Measurements from ENCODE around the gene CREB5.

Gene CREB5

DNA sequence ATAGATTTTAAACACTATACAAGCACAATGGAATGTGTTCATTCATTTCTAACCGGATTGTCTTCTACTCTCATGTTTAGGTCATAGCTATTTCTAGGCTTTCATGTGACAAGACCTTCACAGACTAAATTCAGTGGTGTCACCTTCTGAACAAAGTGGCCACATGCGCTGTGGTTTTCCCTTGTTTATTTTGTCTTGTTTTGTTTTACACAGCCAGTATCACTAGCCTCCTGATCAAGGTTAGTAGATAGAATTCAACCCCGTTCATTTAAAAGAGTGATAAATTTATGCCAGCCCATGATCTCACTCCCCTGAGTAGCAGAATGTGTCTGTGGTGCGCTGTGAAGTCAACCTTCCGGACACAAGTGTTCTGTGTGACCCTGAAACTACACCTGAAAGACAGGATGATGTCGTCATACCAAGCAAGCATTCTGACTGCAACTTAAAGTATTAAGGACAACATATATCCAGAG is 209.1 kb downstream of the CREB5 start:
- DNase-seq: no peak

- no peak for DNase-seq
Observed at GRCh38 chr7:28623105-28623730, 210.9 kb downstream of the CREB5 start.

DNA sequence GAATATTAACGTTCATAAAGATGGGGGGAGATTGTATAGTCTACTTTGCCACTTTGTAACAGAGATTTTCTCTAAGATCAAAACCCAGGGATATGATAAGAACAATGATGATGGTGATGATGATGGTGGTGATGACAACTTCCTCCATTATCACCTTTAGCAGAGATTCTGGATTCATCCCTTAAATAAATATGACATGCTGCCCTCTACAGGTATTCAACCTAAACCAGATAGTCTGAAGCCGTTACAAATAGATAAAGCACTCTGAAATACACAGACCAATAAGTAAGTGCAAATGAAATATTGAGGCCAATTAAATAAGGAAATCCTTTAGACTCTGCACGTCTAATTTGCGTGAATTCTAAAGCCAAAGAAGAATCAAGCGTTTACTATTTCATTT is 211.5 kb downstream of the CREB5 start:
- DNase-seq: no peak

DNA sequence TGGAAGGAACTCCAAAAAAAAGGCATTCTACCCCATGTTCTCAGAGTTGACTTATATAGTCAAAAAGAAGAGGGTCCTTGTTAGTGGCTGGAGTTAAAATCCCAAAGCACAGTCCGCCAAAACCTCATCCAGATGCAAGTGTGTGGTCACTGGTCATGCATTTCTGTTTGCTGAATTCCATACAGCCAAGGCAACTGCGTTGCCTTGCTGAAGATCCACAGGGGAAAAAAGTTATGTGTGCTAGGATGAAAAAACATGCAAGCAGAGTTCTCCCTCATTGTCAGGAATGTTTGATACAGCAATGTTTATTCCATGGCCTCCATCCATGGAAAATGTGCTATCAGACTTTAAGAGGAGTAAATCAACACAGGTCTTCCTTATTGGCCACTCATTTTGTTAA is 213.1 kb downstream of the CREB5 start:
- DNase-seq: no peak

- DNase-seq: no peak
Observed at GRCh38 chr7:28626221-28626620, 213.9 kb downstream of the CREB5 start.

DNA sequence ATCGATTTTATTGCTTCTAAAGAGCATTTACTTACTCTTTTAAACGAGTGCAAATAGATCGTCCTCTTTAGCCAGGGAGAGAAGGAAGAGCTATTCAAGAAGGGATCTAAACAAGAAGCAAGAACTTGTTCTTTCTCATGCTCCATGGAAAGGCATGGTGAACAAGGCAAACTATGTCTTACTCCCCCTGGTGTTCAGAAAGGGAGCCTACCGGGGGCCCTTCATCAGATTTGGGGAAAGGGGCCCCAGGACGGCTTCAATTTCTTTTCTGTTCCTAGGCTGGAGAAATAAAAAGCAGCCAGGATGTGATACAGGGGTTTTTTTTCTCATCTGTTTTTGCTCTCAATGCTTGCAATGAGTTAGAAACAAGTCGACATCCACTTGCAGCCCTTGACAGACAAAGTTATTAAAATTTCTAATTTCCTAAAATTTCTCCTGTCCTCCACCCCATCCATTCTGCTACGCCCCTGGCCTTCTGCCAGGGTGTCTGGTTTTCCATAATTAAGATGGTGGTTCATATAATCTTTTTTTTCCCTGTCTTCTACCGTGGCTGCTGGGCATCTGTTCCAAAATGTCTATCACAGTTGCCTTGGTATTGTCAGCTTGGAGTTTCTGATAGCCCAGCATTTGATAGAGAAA is 214.4 kb downstream of the CREB5 start:
- peak in 1 of 2 experiments; percentile 5 for DNase-seq

DNA sequence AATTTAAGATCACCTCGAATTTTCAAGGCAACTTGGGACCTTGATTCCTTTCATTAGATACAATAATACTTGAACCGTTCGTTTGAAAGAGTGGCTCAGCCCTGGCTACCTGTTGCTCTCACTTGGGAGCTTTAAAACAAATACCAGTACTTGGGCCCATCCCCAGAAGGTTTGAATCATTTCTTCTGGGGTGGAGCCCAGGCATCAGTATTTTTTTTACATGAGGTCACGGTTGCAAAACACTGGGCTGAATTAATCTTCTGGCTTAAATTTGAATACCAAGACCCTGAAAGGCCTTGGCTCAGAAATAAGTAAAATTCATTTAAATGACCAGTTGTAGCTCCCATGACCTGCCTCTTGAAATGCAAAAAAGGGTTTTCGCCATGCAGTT is 214.9 kb downstream of the CREB5 start:
- DNase-seq: no peak

GRCh38 chr7:28627896-28628295 is 215.6 kb downstream of the CREB5 start:
- DNase-seq: no peak

GRCh38 chr7:28629216-28629842 is 217.0 kb downstream of the CREB5 start:
- no peak for DNase-seq

DNA sequence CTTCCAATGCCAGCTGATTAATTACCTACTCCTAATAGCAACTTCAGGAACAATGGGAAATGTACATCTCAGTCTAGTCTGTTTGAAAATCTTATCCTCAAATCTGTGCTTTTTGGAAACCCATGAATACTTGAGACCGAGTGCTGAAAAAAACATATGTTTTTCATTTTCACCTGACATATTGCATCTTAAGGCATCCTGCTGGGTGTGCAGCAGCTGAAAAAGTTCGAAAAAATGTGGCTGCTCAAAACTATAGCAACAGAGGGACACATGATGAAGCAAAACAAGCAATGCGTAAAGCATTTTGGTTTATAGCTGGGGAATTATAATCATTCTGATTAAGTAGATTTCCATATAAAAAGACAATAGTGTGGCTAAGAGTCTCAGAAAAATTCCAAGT is 218.0 kb downstream of the CREB5 start:
- no peak for DNase-seq

DNA sequence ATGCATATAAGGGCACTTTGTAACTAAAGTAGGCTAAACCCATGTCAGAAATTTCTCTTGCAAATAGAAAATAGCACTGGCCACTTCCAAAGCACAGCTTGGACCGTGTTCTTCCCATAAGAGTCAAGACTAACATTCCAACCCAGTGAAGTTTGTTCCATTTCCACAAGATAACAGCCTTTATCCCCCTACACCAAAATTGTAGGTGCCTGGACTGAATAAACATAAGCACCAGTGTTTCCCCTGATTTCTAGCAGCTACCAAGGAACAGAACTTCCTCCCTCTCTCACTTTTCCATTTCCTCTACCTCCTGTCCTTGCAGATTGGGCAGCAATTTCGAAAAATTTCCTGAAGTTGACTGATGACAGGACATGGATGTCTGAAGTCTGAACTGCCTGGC is 219.7 kb downstream of the CREB5 start:
- DNase-seq: no peak

GRCh38 chr7:28638914-28639313 is 226.6 kb downstream of the CREB5 start:
- no peak for DNase-seq

DNA sequence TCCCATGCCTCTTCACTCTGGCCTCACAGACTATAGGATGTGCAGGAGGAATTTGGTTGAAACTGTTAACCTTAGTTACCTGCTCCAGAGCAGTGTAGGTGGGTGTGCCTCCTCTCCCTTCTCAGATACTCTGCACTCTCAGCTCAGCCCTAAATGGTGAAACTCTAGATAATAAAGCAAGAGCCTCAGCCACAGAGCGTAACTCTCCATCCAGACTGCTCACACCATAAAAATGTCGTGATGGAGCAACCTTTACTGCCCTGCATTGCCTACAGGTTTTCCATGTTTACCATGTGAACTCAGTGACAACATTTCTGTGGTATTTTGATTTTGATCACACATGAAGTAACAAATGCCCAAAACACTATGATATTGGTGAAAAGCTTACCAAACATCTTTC is 227.7 kb downstream of the CREB5 start:
- no peak for DNase-seq

DNA sequence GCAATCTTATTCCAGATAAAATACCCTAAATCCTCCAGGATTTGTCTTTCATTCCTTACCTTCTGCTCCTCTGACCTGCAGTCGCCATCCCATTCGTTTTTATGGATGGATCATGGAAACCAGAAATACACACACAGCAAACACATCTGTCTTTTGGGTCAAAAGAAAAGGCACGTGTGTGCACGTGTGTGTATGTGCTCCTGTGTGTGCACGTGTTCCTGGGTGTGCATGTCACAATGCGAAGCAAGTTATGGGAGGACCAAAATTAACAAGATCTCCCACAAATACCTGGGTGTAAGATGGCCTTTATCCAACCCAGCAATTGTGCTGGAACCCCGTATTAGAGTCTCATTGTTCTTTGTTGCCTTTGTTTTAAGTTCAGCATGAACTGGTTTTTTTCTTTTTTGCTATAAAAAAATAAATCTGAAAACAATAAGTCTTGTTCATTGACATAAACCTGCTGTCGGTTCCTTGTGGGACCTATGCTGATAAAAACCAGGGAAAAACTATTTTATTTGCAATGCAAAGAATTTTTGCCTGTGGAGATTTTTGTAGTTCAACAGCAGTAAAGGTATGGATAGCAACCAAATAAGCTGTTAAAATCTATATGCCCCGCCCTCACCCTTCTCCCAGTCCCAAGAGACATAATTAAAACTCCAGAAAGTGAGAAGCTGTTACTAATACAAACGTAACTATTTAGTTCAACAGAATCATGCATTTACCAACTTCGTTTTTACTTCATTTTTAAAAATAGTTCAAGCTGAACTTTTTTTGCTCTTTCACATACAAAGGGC is 229.6 kb downstream of the CREB5 start:
- DNase-seq: no peak

- no peak for DNase-seq
Observed at GRCh38 chr7:28643188-28643569, 230.9 kb downstream of the CREB5 start.

- DNase-seq: no peak
Observed at GRCh38 chr7:28643584-28644340, 231.4 kb downstream of the CREB5 start.

DNA sequence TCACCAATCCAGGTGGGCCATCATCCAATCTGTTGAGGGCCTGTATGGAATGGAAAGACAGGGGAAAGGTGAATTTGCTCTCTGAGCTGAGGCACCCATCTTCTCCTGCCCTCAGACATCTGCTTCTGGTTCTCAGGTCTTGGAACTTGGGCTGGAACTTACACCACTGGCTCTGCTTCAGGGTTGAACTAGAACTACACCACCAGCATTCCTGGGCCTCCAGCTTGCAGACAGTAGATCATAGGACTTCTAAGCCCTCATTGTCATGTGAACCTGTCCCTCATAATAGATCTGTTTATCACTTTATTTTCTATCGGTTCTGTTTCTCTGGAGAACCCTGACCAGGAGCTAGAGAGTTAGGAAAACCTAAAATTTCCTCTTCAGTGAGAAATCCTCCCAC is 233.5 kb downstream of the CREB5 start:
- no peak for DNase-seq

GRCh38 chr7:28646376-28647075 is 234.2 kb downstream of the CREB5 start:
- DNase-seq: no peak

DNA sequence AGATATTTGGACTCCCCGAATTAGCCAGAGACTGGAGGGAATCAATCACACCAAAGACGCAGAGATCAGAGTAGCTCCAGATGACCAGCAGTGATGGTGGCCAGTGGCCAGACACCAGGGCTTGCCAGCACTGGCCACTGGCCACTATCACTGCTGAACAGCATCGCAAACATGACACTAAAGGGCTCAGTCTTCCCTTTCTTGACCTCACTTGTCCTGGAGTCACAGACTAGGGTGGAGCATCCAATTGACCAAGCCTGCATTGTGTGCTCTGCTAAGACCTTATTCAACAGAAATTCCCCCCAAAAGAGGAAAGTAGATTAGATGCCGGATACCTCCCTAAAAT is 234.7 kb downstream of the CREB5 start:
- no peak for DNase-seq

DNA sequence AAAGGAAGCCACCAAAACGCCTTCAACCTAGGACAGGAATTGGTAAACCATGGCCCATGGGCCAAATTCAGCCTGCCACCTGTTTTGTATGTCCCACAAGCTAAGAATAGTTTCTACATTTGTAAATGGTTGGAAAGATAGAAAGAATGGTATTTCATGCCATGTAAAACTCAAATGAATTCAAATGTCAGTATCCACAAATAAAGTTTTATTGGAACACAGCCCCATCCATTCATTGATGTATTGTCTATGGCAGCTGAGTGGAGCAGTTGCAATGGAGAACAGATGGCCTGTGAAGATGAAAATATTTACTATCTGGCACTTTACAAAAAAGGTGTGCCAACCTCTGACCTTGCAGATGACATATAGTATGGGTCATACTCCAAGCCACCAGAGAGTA is 236.9 kb downstream of the CREB5 start:
- no peak for DNase-seq

- no peak for DNase-seq
Observed at GRCh38 chr7:28649811-28650210, 237.5 kb downstream of the CREB5 start.

- DNase-seq: no peak
Observed at GRCh38 chr7:28654110-28654509, 241.8 kb downstream of the CREB5 start.
